C4-2B (cell line): ENCODE data around the gene ZNF532.

Source experiments
- CTCF ChIP-seq: fragments of 450-650 bp; conservative IDR thresholded peaks from 2 replicates; pipeline ENCODE4 v1.5.1; 2017; ENCODE audit warnings: mild to moderate bottlenecking
- ZFX ChIP-seq: fragments of 450-650 bp; IDR thresholded peaks from 2 replicates; pipeline ENCODE4 v1.6.1; 2017

DNA sequence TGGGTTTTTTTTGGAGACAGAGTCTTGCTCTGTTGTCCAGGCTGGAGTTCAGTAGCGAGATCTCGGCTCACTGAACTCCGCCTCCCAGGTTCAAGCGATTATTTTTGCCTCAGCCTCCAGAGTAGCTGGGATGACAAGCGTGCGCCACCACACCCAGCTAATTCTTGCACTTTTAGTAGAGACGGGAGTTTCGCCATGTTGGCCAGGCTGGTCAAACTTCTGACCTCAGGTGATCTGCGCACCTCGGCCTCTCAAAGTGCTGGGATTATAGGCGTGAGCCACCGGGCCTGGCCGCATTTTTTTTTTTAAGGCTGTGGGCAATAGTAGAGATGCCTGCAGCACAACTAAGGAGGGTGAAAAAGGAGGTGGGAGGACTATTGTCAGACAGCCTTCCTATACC lies 41.7 kb upstream of the ZNF532 start:
- TF ChIP-seq CTCF = no peak
- TF ChIP-seq ZFX = no peak
